Head of caudate nucleus (tissue), 42 donors: ENCODE measurements around the gene PNRC1.
"Not testable (repeated sequence)": the region's sequence is repeated elsewhere in the genome, so short reads cannot be mapped to it uniquely, and the experiment has no call there.

ENCODE experiments used
- DNase-seq, 42 donors: peaks; one replicate each; pipeline versions ENCODE4 v3.0.0 to v3.0.0-alpha.2; 2020 to 2021; ENCODE audit warnings: mixed read lengths in 7 of 42
- intact Hi-C: fragments of 100-400 bp; cut with DNase I; formaldehyde crosslinking; loops from one replicate; pipeline ENCODE4 v1.15.0; 2022

The PNRC1 gene

GRCh38 chr6:89084542-89084941, 4.0 kb downstream of the PNRC1 start:
- DNase-seq, result no peak
- intact Hi-C loops, result loop anchor here (5.0 to 10.0 kb wide), 2 partner anchors 122 to 1930 kb away; partner anchors contain the start of genes RNGTT and ZNF292

DNA sequence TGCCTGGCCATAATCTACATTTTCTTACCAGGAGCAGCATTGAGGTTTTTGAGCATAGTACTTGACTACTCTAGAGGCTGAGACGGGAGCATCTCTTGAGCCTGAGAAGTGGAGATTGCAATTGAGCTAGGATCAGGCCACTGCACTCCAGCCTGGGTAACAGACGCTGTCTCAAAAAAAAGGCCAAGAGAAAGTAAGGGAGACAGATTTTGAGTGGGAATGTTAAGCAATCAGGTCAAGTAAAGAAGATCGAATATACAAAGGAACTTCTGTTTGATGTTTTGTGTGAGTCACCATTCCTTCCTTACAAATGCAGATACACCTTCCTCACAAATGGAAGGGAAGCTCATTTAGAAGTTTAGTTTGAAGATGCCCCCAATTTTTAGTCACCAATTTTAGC, 4.4 kb downstream of the PNRC1 start:
- DNase-seq, result no peak
- intact Hi-C loops, result loop anchor here (5.0 to 10.0 kb wide), 2 partner anchors 123 to 1930 kb away; partner anchors contain the start of genes RNGTT and ZNF292

- intact Hi-C loops, result loop anchor here (10.0 kb wide), 1 partner anchor 1931 kb away; the partner anchor contains the start of gene ZNF292
- no peak for DNase-seq
These were observed 5.1 kb downstream of the PNRC1 start for GRCh38 chr6:89085409-89086205.

DNA sequence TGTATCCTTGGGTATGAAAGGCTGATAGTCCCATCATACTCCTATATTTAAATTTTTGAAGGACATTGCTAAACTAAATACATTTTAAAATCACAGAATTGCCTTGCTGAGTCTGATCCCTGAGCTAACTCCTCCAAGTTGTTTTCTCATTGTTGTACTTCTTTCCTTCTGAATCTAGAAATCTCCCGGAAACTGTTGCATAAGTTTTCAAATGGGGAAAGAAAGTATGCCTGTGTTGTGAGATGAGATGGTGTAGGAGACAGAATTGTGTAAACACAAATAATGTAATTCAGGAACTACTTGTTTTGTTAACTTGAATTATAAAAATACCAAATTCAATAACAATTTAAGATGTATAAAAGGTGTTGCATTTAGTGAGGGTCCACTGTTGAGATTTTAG, 7.3 kb downstream of the PNRC1 start:
- intact Hi-C loops, result loop anchor here (10.0 kb wide), 1 partner anchor 1933 kb away; the partner anchor contains the start of gene ZNF292
- DNase-seq, result no peak

GRCh38 chr6:89098461-89098860, 17.9 kb downstream of the PNRC1 start:
- intact Hi-C loops, result no loop called here
- DNase-seq, result no peak

- intact Hi-C loops, result no loop called here
These were observed 19.6 kb downstream of the PNRC1 start for GRCh38 chr6:89100114-89100513.

GRCh38 chr6:89110284-89110683, 29.7 kb downstream of the PNRC1 start:
- intact Hi-C loops, result no loop called here

More at GRCh38 chr6:89100114-89100513, 19.6 kb downstream of the PNRC1 start:
- DNase-seq, result no peak

DNA sequence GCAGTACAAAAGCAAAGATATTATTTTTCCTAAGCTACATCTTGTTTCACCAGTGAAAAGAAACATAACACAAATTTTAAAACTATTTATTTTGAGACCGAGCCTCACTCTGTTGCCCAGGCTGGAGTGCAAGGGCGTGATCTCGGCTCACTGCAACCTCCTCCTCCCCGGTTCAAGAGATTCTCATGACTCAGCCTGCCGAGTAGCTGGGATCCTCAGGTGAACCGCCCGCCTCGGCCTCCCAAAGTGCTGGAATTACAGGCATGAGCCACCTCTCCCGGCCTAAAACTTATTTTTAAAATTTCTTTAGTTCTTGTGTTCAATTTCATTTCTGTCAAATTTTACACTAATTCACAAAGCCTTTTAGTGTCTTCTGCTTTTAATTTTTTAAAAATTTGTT, 31.4 kb downstream of the PNRC1 start:
- intact Hi-C loops, result no loop called here
- DNase-seq, result peak in 38 of 42 donors; percentile 15 to 73 (median 46)

More at GRCh38 chr6:89110284-89110683, 29.7 kb downstream of the PNRC1 start:
- no peak for DNase-seq

GRCh38 chr6:89116702-89117101, 36.2 kb downstream of the PNRC1 start:
- intact Hi-C loops, result no loop called here
- DNase-seq, result no peak

GRCh38 chr6:89117211-89118108, 36.9 kb downstream of the PNRC1 start, which contains the start of gene SRSF12:
Gene SRSF12, minus strand, starts transcription at chr6:89118071. Its CDS starts 184 bp downstream, at chr6:89117887.
- peak in 38 of 42 donors; percentile 15 to 67 (median 42) for DNase-seq
- intact Hi-C loops, result no loop called here

GRCh38 chr6:89118931-89119330, 38.4 kb downstream of the PNRC1 start:
- DNase-seq, result peak in 9 of 42 donors; percentile 7 to 37 (median 19)
- intact Hi-C loops, result no loop called here

GRCh38 chr6:89120371-89120770, 39.8 kb downstream of the PNRC1 start:
- intact Hi-C loops, result no loop called here
- no peak for DNase-seq

- intact Hi-C loops, result no loop called here
- DNase-seq, result no peak
These were observed 41.4 kb downstream of the PNRC1 start for GRCh38 chr6:89121934-89122333.

- DNase-seq, result peak in 4 of 42 donors; percentile 14 to 47 (median 30)
- intact Hi-C loops, result no loop called here
These were observed 42.1 kb downstream of the PNRC1 start for GRCh38 chr6:89122625-89123024.

- intact Hi-C loops, DNase-seq: not testable (repeated sequence)
These were observed 47.7 kb downstream of the PNRC1 start for GRCh38 chr6:89128256-89128671.

DNA sequence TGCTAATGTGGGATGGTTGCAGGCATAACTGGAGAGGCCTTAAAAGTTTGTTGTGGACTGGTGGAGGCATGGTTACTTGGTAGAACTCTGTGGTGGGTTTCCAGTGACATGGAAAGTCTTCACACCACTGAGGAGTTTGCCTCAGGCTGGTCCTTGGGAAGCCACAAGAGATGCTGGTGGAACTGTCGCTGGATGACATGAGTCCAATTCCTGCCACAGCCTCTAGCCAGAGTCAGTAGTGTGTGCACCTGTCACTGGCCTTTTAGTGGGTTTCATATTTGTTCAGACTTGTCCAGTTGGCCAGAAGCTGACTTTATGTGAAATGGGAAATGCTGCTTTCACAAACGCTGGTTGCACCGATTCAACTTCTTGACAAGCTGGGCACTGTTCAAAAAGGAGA, 51.0 kb downstream of the PNRC1 start:
- intact Hi-C loops, result no loop called here
- no peak for DNase-seq

DNA sequence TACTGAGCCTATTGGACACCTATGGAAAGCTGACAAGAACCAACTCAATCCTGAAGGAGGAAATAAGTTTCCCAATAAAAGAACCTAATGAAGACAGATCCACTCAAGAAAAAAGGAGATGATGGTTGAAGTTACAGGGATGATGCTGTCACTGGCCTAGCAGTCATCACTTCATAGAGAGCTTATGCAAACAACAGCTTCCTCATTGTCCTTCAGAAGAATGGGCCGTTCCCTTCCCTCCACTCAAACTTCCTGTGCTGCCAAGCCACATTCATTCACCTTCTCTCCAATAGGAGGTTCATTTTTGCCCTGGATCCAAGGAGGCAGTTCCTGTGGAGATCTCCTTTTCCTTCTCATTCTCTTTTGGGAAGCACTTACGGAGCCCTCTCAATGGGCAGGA, 51.5 kb downstream of the PNRC1 start:
- intact Hi-C loops, result no loop called here

DNA sequence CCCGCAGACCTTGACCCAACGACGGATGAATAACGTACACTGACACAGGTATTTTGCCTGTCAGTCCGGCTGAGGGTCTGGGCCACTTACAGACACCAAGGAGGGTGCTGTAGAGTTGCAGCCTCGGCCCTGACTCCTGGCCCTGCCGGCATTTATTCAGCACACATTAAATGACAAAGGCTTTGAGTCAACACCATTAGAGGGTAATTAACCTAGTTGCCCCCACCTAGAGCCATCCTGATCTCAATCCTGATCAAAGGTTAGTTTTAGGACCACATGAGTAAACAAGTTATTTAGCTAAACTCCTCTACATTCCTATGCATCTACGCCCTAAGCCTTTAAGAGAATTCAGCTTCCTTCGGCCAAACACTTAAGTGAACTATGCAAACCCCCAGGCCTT, 53.4 kb downstream of the PNRC1 start:
- intact Hi-C loops, result no loop called here
- DNase-seq, result no peak

More for the DNA sequence above, 51.5 kb downstream of the PNRC1 start:
- no peak for DNase-seq

DNA sequence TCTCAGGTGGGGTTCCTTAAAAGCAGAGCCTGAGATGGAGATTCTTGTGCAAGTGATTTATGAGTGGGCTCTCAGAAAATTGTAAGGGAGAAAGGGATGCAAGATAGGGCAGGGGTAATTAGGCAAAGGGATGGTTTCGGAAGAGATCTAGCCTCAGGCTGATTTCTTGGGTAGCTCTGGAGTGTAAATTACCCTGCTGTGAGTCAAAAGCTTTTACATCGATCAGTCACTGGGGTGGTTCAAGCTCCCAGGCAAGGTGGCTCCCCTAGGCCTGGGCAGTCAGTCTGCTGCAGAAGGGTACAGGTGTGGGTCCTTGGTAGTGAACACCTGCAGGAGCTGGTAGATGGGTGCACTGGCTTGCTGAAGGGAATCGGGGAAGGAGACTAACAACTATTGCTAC, 54.2 kb downstream of the PNRC1 start:
- no peak for DNase-seq
- intact Hi-C loops, result no loop called here
